ENCODE data around the gene BAZ2B.

- TF ChIP-seq, protein P1, sequence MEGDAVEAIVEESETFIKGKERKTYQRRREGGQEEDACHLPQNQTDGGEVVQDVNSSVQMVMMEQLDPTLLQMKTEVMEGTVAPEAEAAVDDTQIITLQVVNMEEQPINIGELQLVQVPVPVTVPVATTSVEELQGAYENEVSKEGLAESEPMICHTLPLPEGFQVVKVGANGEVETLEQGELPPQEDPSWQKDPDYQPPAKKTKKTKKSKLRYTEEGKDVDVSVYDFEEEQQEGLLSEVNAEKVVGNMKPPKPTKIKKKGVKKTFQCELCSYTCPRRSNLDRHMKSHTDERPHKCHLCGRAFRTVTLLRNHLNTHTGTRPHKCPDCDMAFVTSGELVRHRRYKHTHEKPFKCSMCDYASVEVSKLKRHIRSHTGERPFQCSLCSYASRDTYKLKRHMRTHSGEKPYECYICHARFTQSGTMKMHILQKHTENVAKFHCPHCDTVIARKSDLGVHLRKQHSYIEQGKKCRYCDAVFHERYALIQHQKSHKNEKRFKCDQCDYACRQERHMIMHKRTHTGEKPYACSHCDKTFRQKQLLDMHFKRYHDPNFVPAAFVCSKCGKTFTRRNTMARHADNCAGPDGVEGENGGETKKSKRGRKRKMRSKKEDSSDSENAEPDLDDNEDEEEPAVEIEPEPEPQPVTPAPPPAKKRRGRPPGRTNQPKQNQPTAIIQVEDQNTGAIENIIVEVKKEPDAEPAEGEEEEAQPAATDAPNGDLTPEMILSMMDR (IDR thresholded peaks at IDR 0.05) = no peak
- no peak for TF ChIP-seq EP300 (IDR thresholded peaks at IDR 0.05)
- no peak for TF ChIP-seq POLR2AphosphoS5 (IDR thresholded peaks at IDR 0.05)
Observed at GRCh38 chr2:159613651-159614285, 2.6 kb downstream of the BAZ2B start.
